Kidney glomerular epithelial cell (primary cell): ENCODE results near the gene M1AP.

ENCODE experiments used
- DNase-seq: peaks from one replicate; lab custom pipeline; 2025; lab: John Stamatoyannopoulos, UW

The M1AP gene

DNA sequence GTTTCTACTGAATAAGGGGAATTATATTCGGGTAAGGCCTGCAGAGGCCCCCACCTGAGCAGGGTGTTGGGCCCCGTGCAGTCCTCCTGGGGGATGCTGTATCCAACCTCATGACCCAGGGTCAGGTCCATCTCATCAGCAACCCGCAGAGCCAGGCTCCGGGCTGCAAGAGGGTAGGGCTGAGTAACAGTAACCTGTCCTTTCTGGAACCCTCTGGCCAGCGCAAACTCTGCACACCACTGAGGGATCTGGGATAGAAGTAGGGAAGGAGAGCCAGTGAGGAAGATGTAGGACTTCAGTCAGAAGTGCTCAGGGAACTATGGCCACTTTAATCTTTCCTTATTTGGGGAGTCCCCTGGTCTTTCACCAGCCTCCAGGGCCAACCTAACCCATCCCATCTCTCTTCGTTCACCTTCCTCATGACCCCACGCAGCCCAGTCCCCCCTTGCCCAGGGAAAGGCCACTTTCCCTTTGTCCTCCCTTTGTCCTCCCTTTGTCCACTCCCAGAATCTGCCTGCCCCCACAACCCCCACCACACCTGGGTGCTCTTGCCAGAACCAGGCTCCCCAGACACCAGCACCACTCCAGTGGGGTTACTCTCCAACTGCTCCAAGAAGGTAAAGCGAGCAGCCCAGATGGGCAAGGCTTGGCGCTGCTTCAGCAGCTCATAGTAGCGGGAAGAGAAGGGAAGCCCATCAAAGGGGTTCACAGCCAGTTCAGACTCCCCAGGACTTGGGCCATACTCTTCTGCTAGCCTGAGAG is 123.0 kb downstream of the M1AP start:
- DNase-seq: no peak

DNA sequence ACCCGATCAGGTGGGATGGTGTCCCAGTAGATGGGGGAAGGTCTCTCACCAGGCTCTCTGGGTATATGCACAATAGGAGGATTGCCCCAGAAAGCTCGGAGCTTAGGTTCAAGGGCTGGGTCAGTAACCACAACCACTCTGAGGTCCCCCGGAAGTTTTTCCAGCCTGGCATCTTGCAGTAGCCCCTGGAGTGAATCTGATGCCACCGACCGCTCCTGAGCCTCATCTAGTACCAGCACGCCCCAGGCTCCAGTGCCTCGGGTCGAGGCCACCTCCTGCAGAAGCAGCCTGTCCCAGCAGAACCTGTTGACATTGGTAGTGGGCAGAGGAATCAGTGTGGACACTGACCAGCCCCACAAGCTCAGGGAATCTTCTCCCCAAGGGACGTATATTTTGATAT is 124.1 kb downstream of the M1AP start:
- DNase-seq: no peak

DNA sequence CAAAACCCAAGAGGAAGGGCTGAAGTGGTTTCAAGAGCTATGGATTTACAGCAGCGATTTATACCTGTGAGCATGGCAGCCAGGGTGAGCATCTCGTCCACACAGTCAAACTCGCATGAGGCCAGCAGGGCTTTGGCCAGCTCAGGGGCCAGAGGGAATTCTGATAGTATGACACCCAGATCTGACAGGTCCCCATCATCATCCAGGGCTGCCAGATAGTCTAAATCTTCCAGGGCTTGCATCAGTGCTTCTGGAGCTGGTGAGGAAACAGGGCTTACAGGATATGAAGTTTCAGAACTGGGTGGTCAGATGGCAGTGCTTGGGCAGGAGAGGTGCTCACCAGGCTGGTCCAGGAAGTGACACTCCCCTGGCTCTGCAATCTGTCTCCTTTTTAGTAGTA is 125.6 kb downstream of the M1AP start:
- no peak for DNase-seq

DNA sequence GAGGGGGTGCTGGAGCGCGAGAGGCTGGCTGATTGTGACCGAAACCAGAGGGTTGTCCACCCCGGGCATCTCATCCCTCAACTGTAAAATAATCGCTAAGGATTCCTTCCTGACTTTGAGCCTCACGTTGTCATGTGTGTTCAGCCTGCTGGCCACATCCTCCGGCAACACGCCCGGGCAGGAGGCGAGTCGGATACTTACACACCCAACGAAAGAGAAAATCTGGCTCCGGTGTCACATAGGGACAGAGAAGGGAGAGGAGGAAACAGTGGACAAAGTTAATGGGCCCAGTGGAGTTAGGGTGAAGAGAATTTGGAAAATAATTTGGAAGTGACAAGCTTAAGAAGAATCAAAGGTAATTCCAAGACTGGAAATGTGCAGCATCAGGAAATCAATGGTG is 131.5 kb downstream of the M1AP start:
- no peak for DNase-seq

DNA sequence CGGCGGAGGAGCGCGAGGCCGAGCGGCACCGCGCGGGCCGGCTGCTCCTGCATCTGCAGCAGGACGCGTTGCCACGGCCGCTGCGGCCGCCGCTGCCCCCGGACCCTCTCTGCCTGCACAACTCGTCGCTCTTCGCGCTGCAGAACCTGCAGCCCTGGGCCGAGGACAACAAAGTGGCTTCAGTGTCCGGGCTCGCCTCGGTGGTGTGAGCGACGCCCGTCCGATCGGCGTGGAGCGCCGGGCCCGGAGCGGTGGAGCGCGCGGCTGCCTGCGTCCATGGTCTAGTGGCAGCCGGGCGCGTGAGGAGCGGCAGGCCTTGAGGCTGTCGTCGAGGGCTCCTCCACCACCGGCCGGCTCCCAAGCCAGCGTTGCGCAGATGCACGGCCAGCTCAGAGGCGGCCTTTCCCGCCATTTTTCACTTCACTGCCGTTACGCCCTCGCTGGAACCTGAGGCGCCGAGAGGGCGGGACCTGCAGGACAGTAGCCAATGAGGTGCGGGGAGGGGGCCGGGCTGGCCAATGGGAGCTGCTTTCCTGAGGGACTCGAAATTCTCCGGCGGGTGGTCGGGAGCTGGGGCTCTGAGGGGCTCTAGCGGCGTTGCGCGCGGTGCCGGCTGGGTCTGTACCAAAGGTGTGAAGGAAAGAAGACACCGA is 132.0 kb downstream of the M1AP start:
- no peak for DNase-seq

DNA sequence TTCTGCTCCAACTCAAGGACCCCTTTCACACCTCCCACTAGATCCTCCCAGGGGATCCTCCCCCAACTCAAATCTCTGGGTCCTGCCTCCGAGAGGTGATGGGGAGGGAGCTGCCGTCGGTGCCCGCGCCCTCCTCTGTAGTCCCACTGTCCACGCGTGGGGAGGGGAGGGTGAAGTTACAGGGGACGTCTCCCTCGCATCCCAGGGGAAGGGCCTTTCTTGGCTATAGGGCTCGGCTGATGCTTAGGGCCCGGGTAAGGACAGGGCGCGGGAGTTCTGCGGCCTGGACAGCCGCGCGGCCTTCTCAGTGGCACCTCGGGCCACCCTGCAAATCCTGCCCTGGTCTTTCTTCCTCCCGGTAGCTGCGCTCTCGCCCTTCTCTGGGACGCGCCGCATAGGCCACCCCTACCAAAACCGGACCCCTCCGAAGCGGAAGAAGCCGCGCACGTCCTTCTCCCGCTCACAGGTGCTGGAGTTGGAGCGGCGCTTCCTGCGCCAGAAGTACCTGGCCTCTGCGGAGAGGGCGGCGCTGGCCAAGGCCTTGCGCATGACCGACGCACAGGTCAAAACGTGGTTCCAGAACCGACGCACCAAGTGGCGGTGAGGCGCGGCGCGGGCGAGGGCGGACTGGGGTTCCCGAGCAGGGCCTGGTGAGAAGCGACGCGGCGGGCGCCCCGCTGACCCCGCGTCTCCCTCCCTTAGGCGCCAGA is 132.7 kb downstream of the M1AP start:
- no peak for DNase-seq

DNA sequence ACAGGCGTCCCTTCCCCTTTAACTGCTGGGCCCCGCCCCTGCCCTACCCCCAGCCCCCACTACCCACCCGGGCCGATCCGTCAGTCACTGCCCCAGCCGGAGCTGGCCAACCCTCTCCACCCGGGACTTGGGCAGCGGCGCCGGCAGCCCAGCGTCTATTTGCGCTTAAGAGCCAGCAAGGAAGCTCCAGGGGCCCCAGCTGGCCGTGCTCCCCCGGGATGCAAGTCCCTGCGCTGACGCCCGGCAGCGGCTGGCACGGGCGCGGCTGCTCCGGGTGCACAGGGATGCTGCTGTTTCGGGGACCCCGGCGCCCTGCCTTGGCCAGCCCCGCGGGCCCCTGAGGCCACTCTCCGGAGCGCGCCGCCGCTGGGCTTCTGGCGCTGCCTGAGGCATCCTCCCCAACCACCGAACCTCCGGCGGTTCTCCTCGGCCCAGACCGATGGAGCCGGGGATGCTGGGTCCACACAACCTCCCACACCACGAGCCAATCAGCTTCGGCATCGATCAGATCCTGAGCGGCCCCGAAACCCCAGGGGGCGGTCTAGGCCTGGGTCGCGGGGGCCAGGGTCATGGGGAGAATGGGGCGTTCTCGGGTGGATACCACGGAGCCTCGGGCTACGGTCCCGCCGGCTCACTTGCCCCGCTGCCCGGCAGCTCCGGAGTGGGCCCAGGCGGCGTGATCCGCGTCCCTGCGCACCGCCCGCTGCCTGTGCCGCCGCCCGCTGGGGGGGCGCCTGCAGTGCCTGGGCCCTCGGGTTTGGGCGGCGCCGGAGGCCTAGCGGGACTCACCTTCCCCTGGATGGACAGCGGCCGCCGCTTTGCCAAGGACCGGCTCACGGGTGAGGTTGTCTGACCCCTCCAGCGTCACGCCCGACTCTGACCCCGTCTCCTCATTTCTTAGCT is 133.5 kb downstream of the M1AP start, which contains the start of gene TLX2:
TSS of gene TLX2 (plus strand) at position 83 of the 903 bp plus-strand sequence. CDS start at position 440, 357 bp downstream.
- DNase-seq: no peak

DNA sequence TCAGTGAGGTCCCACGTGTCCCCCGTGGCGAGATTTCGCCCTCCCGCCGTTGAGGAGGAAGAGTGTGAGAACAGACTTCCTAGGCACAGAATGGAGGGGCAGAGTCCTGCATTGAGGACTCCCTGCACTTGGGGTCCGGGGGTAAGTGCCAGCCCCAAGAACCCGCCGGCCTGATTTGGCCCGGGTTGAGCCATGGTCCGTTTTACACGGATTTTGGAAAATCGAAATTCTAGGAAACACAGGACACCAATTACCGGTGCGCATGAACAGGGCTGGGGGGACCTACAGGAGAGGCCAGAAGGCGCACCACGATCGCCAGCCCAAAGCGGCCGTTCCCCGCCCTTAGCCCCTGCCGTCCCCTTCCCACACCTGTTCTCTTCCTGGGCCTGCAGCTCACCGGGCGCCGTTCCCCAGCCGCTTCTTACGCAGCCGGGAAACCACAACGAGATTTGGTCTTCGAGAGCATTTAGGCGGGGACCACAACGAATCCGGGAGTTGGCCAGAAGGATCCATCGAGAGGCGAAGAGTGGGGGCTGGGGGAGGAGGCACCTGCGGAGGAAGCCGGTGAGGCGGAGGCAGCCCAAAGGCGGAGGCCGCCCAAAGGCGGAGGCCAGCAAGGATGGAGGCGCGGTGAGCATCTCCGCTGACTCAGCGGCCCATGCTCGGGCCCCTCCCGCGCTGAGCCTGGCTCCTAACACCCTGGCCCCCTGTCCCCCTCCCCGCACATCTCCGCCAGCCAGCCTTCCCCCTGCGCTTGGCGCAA is 134.3 kb downstream of the M1AP start:
- no peak for DNase-seq

DNA sequence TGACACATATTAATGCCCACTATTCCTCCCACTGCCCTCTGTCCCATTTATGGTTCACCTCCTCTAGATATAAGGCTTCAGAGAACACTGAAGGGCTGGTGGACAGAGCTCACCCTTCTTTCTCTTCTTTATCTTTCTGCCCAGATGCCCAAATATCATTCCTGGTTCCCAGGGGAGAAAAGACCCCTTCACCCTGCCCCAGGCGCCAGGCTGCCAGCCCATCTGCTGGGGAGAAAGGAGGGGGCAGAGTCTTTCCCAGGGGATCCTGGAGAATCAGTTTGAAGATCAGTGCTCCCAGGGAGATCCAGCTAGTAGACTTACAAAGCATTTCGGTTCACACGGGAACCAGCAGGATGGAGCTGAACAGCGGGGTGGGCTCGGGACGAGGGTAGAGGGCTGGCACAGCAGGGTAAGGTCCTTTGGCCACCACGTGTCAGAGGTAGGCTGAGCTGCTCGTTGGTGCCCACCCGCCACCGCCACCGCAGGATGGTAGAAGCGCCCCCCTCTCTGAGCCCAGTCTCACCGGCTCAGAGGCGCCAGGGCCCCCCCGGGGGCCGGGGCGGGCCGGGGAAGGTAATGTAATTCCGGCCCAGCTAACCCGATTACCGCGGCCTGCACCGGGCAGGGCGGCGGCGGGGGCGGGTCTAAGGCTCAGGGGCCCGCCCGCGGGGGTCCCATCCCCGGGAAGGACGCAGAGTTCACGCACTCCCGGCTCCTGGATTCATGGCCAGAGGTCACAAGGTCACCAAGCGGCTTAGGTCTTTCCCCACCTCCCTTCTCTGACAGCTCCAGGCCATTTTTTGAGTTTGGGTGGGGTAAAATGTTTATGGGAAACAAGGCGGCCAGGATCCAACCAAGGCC is 135.2 kb downstream of the M1AP start:
- DNase-seq: no peak

DNA sequence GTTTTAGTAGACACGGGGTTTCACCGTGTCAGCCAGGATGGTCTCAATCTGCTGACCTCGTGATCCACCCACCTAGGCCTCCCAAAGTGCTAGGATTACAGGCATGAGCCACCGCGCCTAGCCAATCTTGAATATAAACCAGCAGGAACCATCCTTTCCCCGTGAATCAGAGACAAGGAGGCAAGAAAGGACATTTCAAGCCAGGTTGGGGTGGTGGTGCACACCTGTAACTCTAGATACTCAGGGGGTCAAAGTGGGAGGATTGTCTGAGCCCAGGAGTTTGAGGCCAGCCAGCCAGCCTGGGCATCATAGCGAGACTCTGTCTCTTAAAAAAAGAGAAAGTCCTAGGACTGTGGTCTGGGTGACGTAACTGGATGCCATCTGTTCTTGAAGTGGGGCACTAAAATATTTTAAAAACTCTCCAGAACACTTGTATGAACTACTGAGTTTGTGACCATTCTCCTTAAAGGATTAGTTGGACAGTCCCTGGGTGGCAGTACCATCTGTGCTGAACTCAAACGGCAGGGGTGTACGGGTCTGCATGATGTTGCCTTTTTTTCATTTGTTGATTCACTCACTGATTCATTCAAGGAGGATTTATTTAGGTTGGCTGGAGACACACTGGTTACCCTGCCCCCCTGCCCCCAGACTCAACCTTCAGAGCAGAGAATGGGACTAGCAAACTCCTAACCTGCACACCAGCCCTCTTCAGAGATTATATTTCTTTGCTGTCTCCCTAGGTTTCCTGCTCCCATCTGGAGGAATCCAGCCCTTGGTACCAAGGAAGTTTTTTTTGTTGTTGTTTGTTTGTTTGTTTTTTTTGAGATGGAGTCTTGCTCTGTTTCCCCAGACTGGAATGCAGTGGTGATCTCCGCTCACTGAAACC is 136.8 kb downstream of the M1AP start:
- DNase-seq: no peak

DNA sequence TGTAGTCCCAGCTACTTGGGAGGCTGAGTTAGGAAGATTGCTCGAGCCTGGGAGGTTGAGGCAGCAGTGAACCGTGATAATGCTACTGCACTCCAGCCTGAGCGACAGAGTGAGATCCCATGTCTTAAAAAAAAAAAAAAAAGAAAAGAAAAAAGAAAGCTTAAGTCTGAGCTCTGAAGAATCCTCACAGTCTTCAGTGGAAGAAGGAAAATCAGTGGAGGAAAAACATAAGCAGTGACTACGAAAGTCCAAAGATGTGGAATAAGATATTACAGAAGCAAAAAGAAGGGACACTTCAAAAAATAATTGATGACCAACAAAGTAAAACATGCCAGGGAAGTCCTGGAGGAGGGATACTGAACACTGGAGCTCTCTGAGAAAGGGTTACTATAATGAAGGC is 137.9 kb downstream of the M1AP start:
- no peak for DNase-seq

DNA sequence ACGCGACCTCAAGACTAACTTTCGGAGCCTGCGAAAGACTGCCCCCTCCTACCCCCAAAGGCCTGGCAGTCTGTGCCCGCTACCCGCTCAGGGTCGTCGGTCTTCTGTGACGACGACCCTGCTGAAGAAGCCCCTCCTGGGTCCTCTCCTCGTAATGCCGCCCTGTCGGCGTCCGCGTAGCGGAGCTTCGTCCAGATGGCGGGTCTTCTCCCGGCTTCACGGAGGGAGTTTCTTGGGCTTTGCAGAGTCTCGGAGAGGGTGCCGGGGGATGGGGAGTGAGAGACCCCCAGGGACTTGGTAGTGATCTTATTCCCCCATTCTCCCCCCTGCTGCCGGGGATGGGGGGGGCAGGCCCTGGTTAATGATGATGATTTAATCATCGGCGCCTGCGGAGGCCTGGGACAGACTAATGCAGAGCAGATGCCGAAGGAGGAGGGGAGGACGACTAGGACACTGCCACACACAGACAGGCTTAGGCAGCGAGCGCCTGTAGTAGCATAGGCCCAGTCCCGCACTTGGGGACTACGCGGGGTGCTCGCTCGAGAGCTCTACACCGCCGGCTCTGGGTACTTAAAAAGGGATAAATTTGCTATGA is 140.1 kb downstream of the M1AP start:
- peak; percentile 21 for DNase-seq
